Nephron (organoid): ENCODE measurements around the gene BMAL2.

Experiments
- H3K27ac Mint-ChIP-seq, 3 experiments: 2 replicates each; pipeline ENCODE4 v1.8.0; 2020; ENCODE audit warnings: mixed read lengths in 3 of 3, mild to moderate bottlenecking in 2 of 3, moderate library complexity in 1 of 3
- H3K27me3 Mint-ChIP-seq: 2 replicates; pipeline ENCODE4 v1.8.0; 2021; ENCODE audit warnings: low read depth, mild to moderate bottlenecking, moderate library complexity, mixed read lengths
- H3K36me3 Mint-ChIP-seq: 2 replicates; pipeline ENCODE4 v1.8.0; 2020; ENCODE audit warnings: low read depth, mixed read lengths
- H3K4me1 Mint-ChIP-seq: 2 replicates; pipeline ENCODE4 v1.8.0; 2020; ENCODE audit warnings: mixed read lengths
- H3K4me3 Mint-ChIP-seq, 3 experiments: 2 replicates each; pipeline ENCODE4 v1.8.0; 2020; ENCODE audit warnings: mild to moderate bottlenecking in 3 of 3, mixed read lengths in 3 of 3, moderate library complexity in 2 of 3
- H3K9me3 Mint-ChIP-seq: 2 replicates; pipeline ENCODE4 v1.8.0; 2020; ENCODE audit warnings: mixed read lengths
- CTCF ChIP-seq, 3 experiments: fragments of 200-600 bp; sonication (generic); IDR thresholded peaks; one replicate each; pipeline ENCODE4 v1.5.0; 2021; ENCODE audit warnings: antibody characterized with exemption in 3 of 3; ENCODE audit not compliant: unreplicated experiment in 3 of 3

BMAL2 gene

GRCh38 chr12:27332714-27333402 lies at the start of gene BMAL2:
Gene BMAL2, plus strand, starts transcription at chr12:27332836. Its CDS starts 237 bp downstream, at chr12:27333073.
- peaks cover 71% of the 10 kb centered on the region for H3K27me3 Mint-ChIP-seq
- H3K4me3 Mint-ChIP-seq, result peak within 1 kb of the TSS; percentile 87 to 91 (median 91)
- H3K27ac Mint-ChIP-seq, result no peak within 1 kb of the TSS
- H3K4me1 Mint-ChIP-seq, result peaks cover 5% of the 10 kb centered on the region
- peaks cover 2% of the 10 kb centered on the region for H3K36me3 Mint-ChIP-seq
- H3K9me3 Mint-ChIP-seq, result no peaks in the 10 kb centered on the region
- TF ChIP-seq CTCF (IDR thresholded peaks at IDR 0.05; ENCODE audit: unreplicated experiment in 3 of 3), result no peak

GRCh38 chr12:27284021-27284420 lies 48.6 kb upstream of the BMAL2 start:
- H3K27me3 Mint-ChIP-seq, result no peaks in the 10 kb centered on the region
- H3K36me3 Mint-ChIP-seq, result peaks cover 4% of the 10 kb centered on the region
- peaks cover 8% of the 10 kb centered on the region for H3K4me1 Mint-ChIP-seq
- TF ChIP-seq CTCF (IDR thresholded peaks at IDR 0.05; ENCODE audit: unreplicated experiment in 3 of 3), result no peak
- H3K4me3 Mint-ChIP-seq, result no peak overlapping the region
- H3K27ac Mint-ChIP-seq, result no peak overlapping the region
- no peaks in the 10 kb centered on the region for H3K9me3 Mint-ChIP-seq

- no peaks in the 10 kb centered on the region for H3K9me3 Mint-ChIP-seq
- H3K4me1 Mint-ChIP-seq, result peaks cover 8% of the 10 kb centered on the region
- no peak for TF ChIP-seq CTCF (IDR thresholded peaks at IDR 0.05; ENCODE audit: unreplicated experiment in 3 of 3)
- H3K36me3 Mint-ChIP-seq, result peaks cover 4% of the 10 kb centered on the region
- H3K27ac Mint-ChIP-seq, result no peak overlapping the region
- no peak overlapping the region for H3K4me3 Mint-ChIP-seq
- H3K27me3 Mint-ChIP-seq, result no peaks in the 10 kb centered on the region
Measured at GRCh38 chr12:27284751-27285150, 47.9 kb upstream of the BMAL2 start.

GRCh38 chr12:27285403-27285802 lies 47.2 kb upstream of the BMAL2 start:
- H3K9me3 Mint-ChIP-seq, result no peaks in the 10 kb centered on the region
- H3K36me3 Mint-ChIP-seq, result peaks cover 2% of the 10 kb centered on the region

GRCh38 chr12:27289414-27289813 lies 43.2 kb upstream of the BMAL2 start:
- Mint-ChIP-seq H3K4me1 (peaks cover 13% of the 10 kb centered on the region), H3K9me3 (no peaks in the 10 kb centered on the region)

More at GRCh38 chr12:27285403-27285802, 47.2 kb upstream of the BMAL2 start:
- no peak overlapping the region for H3K27ac Mint-ChIP-seq
- H3K27me3 Mint-ChIP-seq, result no peaks in the 10 kb centered on the region
- no peak overlapping the region for H3K4me3 Mint-ChIP-seq
- H3K4me1 Mint-ChIP-seq, result peaks cover 10% of the 10 kb centered on the region
- no peak for TF ChIP-seq CTCF (IDR thresholded peaks at IDR 0.05; ENCODE audit: unreplicated experiment in 3 of 3)

More at GRCh38 chr12:27289414-27289813, 43.2 kb upstream of the BMAL2 start:
- no peak overlapping the region for H3K27ac Mint-ChIP-seq
- no peak overlapping the region for H3K4me3 Mint-ChIP-seq
- H3K27me3 Mint-ChIP-seq, result no peaks in the 10 kb centered on the region
- TF ChIP-seq CTCF (IDR thresholded peaks at IDR 0.05; ENCODE audit: unreplicated experiment in 3 of 3), result no peak
- no peaks in the 10 kb centered on the region for H3K36me3 Mint-ChIP-seq
